ENCODE data around the gene CCDC177. TPM values are rescaled to one million over a fixed set of nuclear protein-coding genes. Genes with fewer than 3 reads are reported as not detected.

The CCDC177 gene
- total RNA-seq, 4 donors from 2014 or later, result not detected

GRCh38 chr14:69573831-69574262, 824 bp downstream of the CCDC177 start:
- H3K27me3 ChIP-seq, result peaks cover 19% of the 10 kb centered on the region

GRCh38 chr14:69573205-69573830, 1.4 kb downstream of the CCDC177 start:
- peaks cover 19% of the 10 kb centered on the region for H3K27me3 ChIP-seq
- no peak overlapping the region for H3K27ac ChIP-seq
- H3K4me3 ChIP-seq (replicated peaks in 1 of 3), result no peak overlapping the region
- 11 to 43% methylated on average over 19 to 33 of the region's 51 CpGs for WGBS, 2 donors
- TF ChIP-seq POLR2A (IDR thresholded peaks at IDR 0.05) (no peak), CTCF (IDR thresholded peaks at IDR 0.05) (no peak)
- H3K4me1 ChIP-seq, result peaks cover 15 to 30% of the 10 kb centered on the region in 2 donors
- DNase-seq, result no peak
- no peaks in the 10 kb centered on the region for H3K9me3 ChIP-seq
- no peaks in the 10 kb centered on the region for H3K36me3 ChIP-seq
- intact Hi-C loops (cut with DNase I), result no loop called here

More at GRCh38 chr14:69573831-69574262, 824 bp downstream of the CCDC177 start:
- Histone ChIP-seq H3K9me3 (no peaks in the 10 kb centered on the region), H3K4me1 (peaks cover 15 to 30% of the 10 kb centered on the region in 2 donors), H3K4me3 (replicated peaks in 1 of 3) (no peak overlapping the region), H3K27ac (no peak overlapping the region), H3K36me3 (no peaks in the 10 kb centered on the region)
- WGBS, 2 donors, result 5 to 12% methylated on average over 12 to 14 of the region's 15 CpGs
- no peak for TF ChIP-seq POLR2A (IDR thresholded peaks at IDR 0.05)
- no peak for TF ChIP-seq CTCF (IDR thresholded peaks at IDR 0.05)
- no peak for DNase-seq
- intact Hi-C loops (cut with DNase I), result no loop called here

DNA sequence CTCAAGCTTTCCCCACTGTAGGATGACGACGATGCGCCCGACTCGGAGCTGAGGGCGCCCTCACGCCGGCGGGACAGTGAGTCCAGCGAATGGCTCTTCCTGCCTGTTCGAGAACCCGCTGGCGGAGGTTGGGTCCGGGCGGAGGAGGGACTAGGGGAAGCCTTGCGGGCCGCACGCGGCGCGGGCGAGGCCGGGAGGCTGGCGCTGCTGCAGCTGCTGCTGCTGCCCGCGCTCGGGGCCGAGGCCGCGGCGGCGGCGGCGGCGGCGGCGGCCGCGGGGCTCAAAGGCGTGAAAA, 1.9 kb downstream of the CCDC177 start:
- Histone ChIP-seq H3K4me3 (replicated peaks in 1 of 3) (peak overlapping the region in 1 of 3 donors; percentile 34), H3K27ac (no peak overlapping the region), H3K36me3 (no peaks in the 10 kb centered on the region), H3K4me1 (peaks cover 15 to 30% of the 10 kb centered on the region in 2 donors), H3K9me3 (no peaks in the 10 kb centered on the region), H3K27me3 (peaks cover 19% of the 10 kb centered on the region)
- DNase-seq, result no peak
- WGBS, 2 donors, result no CpG with 5 or more reads among the region's 40 CpGs
- intact Hi-C loops (cut with DNase I), result no loop called here
- TF ChIP-seq POLR2A (IDR thresholded peaks at IDR 0.05), result no peak
- no peak for TF ChIP-seq CTCF (IDR thresholded peaks at IDR 0.05)

DNA sequence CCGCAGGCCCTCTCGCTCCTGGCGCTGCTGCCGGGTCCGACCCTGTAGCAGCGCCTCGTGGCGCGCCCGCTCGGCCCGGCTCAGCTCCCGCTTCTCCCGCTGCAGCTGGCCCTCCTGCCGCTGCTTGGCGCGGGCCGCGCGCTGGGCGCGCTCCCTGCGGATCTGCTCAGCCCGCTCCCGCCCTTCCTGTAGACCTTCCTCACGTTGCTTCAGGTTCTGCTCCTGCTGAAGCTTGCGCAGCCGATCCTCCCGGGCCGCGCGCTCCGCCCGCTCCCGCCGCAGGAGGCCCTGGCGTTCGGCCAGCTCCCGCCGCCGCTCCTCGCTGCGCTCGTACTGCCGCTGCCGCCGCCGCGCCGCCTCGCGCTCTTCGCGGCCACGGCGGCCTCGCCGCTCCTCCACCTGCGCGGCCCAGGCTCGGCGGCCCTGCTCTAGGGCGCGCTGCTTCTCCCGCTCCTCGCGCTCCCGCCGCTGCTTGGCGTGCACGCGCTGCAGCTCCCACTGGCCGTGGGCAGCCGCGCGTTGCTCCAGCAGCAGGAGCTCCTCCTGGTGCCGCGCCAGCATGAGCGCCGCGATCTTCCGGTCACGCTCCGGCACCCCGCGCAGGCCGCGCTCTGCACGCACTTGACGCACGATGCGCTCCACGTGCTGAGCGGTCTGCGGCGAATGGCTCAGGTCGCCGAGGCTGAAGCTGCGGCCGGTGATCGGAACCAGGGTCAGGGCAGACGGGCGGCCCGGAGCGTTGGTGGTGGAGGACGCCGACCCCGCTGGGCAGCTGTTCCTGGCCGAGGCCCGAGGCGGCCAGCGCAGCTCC, 2.4 kb downstream of the CCDC177 start:
- DNase-seq, result peak; percentile 34 to 35
- H3K27me3 ChIP-seq, result peaks cover 19% of the 10 kb centered on the region
- H3K9me3 ChIP-seq, result no peaks in the 10 kb centered on the region
- peak overlapping the region in 1 of 3 donors; percentile 34 for H3K4me3 ChIP-seq (replicated peaks in 1 of 3)
- H3K27ac ChIP-seq, result no peak overlapping the region
- H3K36me3 ChIP-seq, result no peaks in the 10 kb centered on the region
- TF ChIP-seq CTCF (IDR thresholded peaks at IDR 0.05) (peak in 1 of 6 experiments; percentile 2), POLR2A (IDR thresholded peaks at IDR 0.05) (no peak)
- WGBS, 2 donors, result 3% methylated on average over 7 of the region's 112 CpGs; no CpG with 5 or more reads in 1 of the 2 donors
- H3K4me1 ChIP-seq, result peaks cover 15 to 30% of the 10 kb centered on the region in 2 donors
- intact Hi-C loops (cut with DNase I), result no loop called here

All from thyroid gland (tissue), 4 donors.